Neural progenitor cell (in vitro differentiated cells): ENCODE data around the gene PRIMA1. TPM values are rescaled to one million over a fixed set of nuclear protein-coding genes. Genes with fewer than 3 reads are reported as not detected.

ENCODE experiments used
- DNase-seq: peaks from one replicate; pipeline ENCODE4 v3.0.0-alpha.2; 2016; ENCODE audit warnings: low spot score
- H2AFZ ChIP-seq: fragments of 200-600 bp; sonication (generic); replicated peaks from 2 replicates; pipeline ENCODE4 v1.6.1; 2016; ENCODE audit warnings: antibody characterized with exemption
- H3F3A ChIP-seq: fragments of 200-600 bp; sonication (generic); 2 replicates; pipeline ENCODE4 v1.6.1; 2016; ENCODE audit warnings: antibody characterized with exemption, low read depth
- H3K27ac ChIP-seq: fragments of 200-600 bp; sonication (generic); 2 replicates; pipeline ENCODE4 v1.5.1; 2016; ENCODE audit warnings: mild to moderate bottlenecking
- H3K27me3 ChIP-seq: fragments of 200-600 bp; sonication (generic); 2 replicates; pipeline ENCODE4 v1.6.1; 2016; ENCODE audit warnings: mild to moderate bottlenecking, moderate library complexity
- H3K36me3 ChIP-seq: fragments of 200-600 bp; sonication (generic); 2 replicates; pipeline ENCODE4 v1.5.1; 2016
- H3K4me1 ChIP-seq: fragments of 200-600 bp; sonication (generic); 2 replicates; pipeline ENCODE4 v1.6.1; 2016; ENCODE audit warnings: mixed run types
- H3K4me2 ChIP-seq: fragments of 200-600 bp; sonication (generic); 2 replicates; pipeline ENCODE4 v1.6.1; 2016
- H3K4me3 ChIP-seq: fragments of 200-600 bp; sonication (generic); 2 replicates; pipeline ENCODE4 v1.5.1; 2016
- H3K79me2 ChIP-seq: fragments of 200-600 bp; sonication (generic); 2 replicates; pipeline ENCODE4 v1.6.1; 2016; ENCODE audit warnings: low read depth
- H3K9ac ChIP-seq: fragments of 200-600 bp; sonication (generic); 2 replicates; pipeline ENCODE4 v1.6.1; 2016
- H3K9me3 ChIP-seq: fragments of 200-600 bp; sonication (generic); 2 replicates; pipeline ENCODE4 v1.5.1; 2016; ENCODE audit warnings: low read depth
- H4K20me1 ChIP-seq: fragments of 200-600 bp; sonication (generic); 2 replicates; pipeline ENCODE4 v1.6.1; 2016; ENCODE audit warnings: low read depth
- H3K27ac Mint-ChIP-seq: 3 replicates; pipeline ENCODE4 v1.8.0; 2021; ENCODE audit warnings: mixed read lengths
- H3K27me3 Mint-ChIP-seq: 2 replicates; pipeline ENCODE4 v1.8.0; 2022; ENCODE audit warnings: low read depth, mild to moderate bottlenecking, inconsistent platforms, moderate library complexity, mixed read lengths; ENCODE audit not compliant: insufficient read depth
- H3K36me3 Mint-ChIP-seq: 3 replicates; pipeline ENCODE4 v1.8.0; 2021; ENCODE audit warnings: mixed read lengths
- H3K4me1 Mint-ChIP-seq: 3 replicates; pipeline ENCODE4 v1.8.0; 2021; ENCODE audit warnings: mixed read lengths
- H3K4me3 Mint-ChIP-seq: 3 replicates; pipeline ENCODE4 v1.8.0; 2021; ENCODE audit warnings: mild to moderate bottlenecking, moderate library complexity, mixed read lengths
- H3K9me3 Mint-ChIP-seq: 3 replicates; pipeline ENCODE4 v1.8.0; 2020; ENCODE audit warnings: mixed read lengths
- EZH2 ChIP-seq: fragments of 200-600 bp; sonication (generic); IDR thresholded peaks from 2 replicates; pipeline ENCODE4 v1.6.1; 2017; ENCODE audit warnings: antibody characterized with exemption, mild to moderate bottlenecking, moderate library complexity
- EZH2phosphoT487 ChIP-seq: fragments of 200-600 bp; sonication (generic); IDR thresholded peaks from 2 replicates; pipeline ENCODE4 v1.6.1; 2017; ENCODE audit warnings: antibody characterized with exemption
- total RNA-seq: library from RNA; depleted of rRNA; stranded (reverse); fragments of >200 nt; gene quantifications from 2 replicates; pipeline ENCODE4 v1.2.3, GENCODE V29; 2015; ENCODE audit warnings: low replicate concordance
- TF ChIP-seq, protein P1 (sequence below): fragments of 200-600 bp; sonication (generic); IDR thresholded peaks from 2 replicates; pipeline ENCODE4 v1.5.1; 2017; ENCODE audit warnings: antibody characterized with exemption, mild to moderate bottlenecking

Gene PRIMA1
- total RNA-seq, 1 donor from 2014 or later, result 2.8 TPM

DNA sequence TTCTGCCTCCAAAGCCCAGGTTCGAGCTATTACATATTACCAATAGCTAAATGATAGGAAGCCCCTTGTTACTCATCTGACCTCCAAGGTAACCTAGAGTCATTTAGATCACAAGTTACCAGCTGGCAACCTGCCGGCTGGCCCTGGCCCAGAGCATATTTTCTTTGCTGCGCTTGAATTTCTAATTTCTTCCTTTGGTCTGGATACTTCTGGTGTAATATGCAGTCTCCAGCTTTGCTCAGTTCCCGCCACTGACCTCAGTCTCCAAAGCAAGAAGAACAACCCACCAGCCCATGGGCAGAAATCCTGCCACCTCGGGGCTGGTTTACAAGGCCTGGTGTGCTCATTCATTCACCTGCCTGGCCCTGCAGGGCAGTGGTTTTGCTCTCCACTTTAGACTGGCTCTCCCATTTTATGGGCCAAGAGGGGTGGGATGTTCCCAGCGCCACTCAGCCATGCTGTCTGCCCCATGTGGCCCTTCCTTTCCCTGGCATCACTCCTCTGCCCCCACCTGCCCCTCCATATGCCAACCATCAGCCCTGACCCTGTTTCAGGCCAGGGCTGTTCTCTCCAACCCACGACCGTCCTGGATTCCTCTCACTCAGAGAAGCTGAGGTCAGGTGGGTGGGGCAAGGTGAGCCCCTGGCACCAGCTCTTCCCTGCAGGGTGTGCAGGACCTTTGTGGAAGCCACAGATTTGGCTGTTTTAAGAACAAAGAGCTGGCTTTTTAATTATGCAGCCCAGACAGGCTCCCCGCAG is 76.0 kb downstream of the PRIMA1 start:
- DNase-seq, result no peak
- no peaks in the 10 kb centered on the region for H3K79me2 ChIP-seq
- H3K9me3 Mint-ChIP-seq, result no peaks in the 10 kb centered on the region
- no peaks in the 10 kb centered on the region for H3F3A ChIP-seq
- no peak overlapping the region for H3K4me3 ChIP-seq
- H3K4me1 Mint-ChIP-seq, result peaks cover 26% of the 10 kb centered on the region
- no peaks in the 10 kb centered on the region for H3K27me3 ChIP-seq
- no peaks in the 10 kb centered on the region for H3K36me3 ChIP-seq
- peaks cover 13% of the 10 kb centered on the region for H3K4me1 ChIP-seq
- no peak overlapping the region for H3K9ac ChIP-seq
- no peak overlapping the region for H2AFZ ChIP-seq
- peaks cover 11% of the 10 kb centered on the region for H3K27me3 Mint-ChIP-seq
- no peak overlapping the region for H3K4me3 Mint-ChIP-seq
- no peaks in the 10 kb centered on the region for H4K20me1 ChIP-seq
- H3K27ac Mint-ChIP-seq, result peak overlapping the region; percentile 14
- TF ChIP-seq EZH2 (no peak), EZH2phosphoT487 (no peak)
- TF ChIP-seq, protein P1, sequence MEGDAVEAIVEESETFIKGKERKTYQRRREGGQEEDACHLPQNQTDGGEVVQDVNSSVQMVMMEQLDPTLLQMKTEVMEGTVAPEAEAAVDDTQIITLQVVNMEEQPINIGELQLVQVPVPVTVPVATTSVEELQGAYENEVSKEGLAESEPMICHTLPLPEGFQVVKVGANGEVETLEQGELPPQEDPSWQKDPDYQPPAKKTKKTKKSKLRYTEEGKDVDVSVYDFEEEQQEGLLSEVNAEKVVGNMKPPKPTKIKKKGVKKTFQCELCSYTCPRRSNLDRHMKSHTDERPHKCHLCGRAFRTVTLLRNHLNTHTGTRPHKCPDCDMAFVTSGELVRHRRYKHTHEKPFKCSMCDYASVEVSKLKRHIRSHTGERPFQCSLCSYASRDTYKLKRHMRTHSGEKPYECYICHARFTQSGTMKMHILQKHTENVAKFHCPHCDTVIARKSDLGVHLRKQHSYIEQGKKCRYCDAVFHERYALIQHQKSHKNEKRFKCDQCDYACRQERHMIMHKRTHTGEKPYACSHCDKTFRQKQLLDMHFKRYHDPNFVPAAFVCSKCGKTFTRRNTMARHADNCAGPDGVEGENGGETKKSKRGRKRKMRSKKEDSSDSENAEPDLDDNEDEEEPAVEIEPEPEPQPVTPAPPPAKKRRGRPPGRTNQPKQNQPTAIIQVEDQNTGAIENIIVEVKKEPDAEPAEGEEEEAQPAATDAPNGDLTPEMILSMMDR, result no peak
- peak overlapping the region; percentile 55 for H3K4me2 ChIP-seq
- no peak overlapping the region for H3K27ac ChIP-seq
- H3K36me3 Mint-ChIP-seq, result no peaks in the 10 kb centered on the region
- no peaks in the 10 kb centered on the region for H3K9me3 ChIP-seq

DNA sequence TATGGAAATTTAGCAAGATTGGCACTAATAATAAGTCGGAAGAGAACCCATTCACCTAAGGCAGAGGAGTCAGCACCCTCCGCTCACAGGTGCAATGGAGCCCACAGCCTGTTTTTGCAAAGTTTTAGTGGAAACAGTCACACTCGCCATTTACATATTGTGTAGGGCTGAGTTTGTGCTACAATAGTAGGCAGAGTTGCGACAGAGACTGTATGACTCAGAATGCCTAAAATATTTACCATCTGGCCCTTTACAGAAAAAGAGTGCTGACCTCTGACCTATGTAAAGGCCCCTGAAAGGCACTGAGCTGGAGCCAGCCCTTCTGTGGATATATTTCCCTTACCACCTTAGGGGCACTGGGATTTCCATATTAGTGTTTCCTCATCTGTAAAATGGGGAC is 79.0 kb downstream of the PRIMA1 start:
- H3K36me3 Mint-ChIP-seq, result no peaks in the 10 kb centered on the region
- H3K27me3 Mint-ChIP-seq, result peaks cover 4% of the 10 kb centered on the region
- no peaks in the 10 kb centered on the region for H3F3A ChIP-seq
- no peaks in the 10 kb centered on the region for H3K9me3 ChIP-seq
- H3K4me1 ChIP-seq, result peaks cover 13% of the 10 kb centered on the region
- peaks cover 21% of the 10 kb centered on the region for H3K4me1 Mint-ChIP-seq
- no peak overlapping the region for H2AFZ ChIP-seq
- H4K20me1 ChIP-seq, result no peaks in the 10 kb centered on the region
- no peak overlapping the region for H3K4me2 ChIP-seq
- H3K9ac ChIP-seq, result no peak overlapping the region
- H3K79me2 ChIP-seq, result no peaks in the 10 kb centered on the region
- H3K27ac ChIP-seq, result no peak overlapping the region
- no peak overlapping the region for H3K27ac Mint-ChIP-seq
- no peak for DNase-seq
- no peaks in the 10 kb centered on the region for H3K9me3 Mint-ChIP-seq
- TF ChIP-seq EZH2 (no peak), EZH2phosphoT487 (no peak)
- TF ChIP-seq, protein P1, result no peak
- H3K4me3 ChIP-seq, result no peak overlapping the region
- H3K36me3 ChIP-seq, result no peaks in the 10 kb centered on the region
- no peak overlapping the region for H3K4me3 Mint-ChIP-seq
- no peaks in the 10 kb centered on the region for H3K27me3 ChIP-seq

DNA sequence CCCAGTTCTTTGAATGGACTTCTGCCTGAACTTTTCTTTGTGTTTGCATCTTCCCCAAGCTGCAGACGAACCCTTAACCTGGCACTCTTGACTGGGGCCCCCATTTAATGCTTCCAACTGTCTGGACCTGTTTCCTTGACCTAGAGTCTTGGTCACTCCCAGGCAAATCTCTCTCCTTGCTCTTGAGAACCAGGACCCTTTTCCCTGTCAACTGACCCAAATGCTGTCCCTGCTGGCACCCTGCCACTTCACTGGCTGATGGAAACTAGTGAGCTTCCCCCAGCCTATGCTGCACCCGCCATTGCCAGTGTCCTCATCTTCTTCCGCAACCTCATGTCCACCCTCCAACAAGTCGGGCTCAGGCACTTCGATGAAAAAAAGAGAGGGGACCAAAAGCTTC is 79.5 kb downstream of the PRIMA1 start:
- Histone ChIP-seq H3K4me3 (no peak overlapping the region), H3K36me3 (no peaks in the 10 kb centered on the region), H3K9ac (no peak overlapping the region), H3K4me2 (no peak overlapping the region), H3K9me3 (no peaks in the 10 kb centered on the region), H3F3A (no peaks in the 10 kb centered on the region), H3K27me3 (no peaks in the 10 kb centered on the region), H3K79me2 (no peaks in the 10 kb centered on the region), H3K27ac (no peak overlapping the region), H3K4me1 (peaks cover 13% of the 10 kb centered on the region), H4K20me1 (no peaks in the 10 kb centered on the region), H2AFZ (no peak overlapping the region)
- TF ChIP-seq EZH2, result no peak
- TF ChIP-seq, protein P1, result no peak
- H3K27ac Mint-ChIP-seq, result peak overlapping the region; percentile 80
- H3K27me3 Mint-ChIP-seq, result peaks cover 2% of the 10 kb centered on the region
- H3K9me3 Mint-ChIP-seq, result no peaks in the 10 kb centered on the region
- H3K4me1 Mint-ChIP-seq, result peaks cover 21% of the 10 kb centered on the region
- no peak overlapping the region for H3K4me3 Mint-ChIP-seq
- H3K36me3 Mint-ChIP-seq, result no peaks in the 10 kb centered on the region
- DNase-seq, result no peak
